SK-N-SH (cell line): ENCODE results near the gene ACSF3. TPM values are rescaled to one million over a fixed set of nuclear protein-coding genes. Genes with fewer than 3 reads are reported as not detected.

Experiments used
- CTCF ChIA-PET: fragments of 300-600, 350-600 bp; formaldehyde crosslinking; extraction: SDS; loops from one replicate; lab custom pipeline; 2021; lab: Yijun Ruan, JAX
- POLR2A ChIA-PET: fragments of 350-600 bp; sonication (Branson Sonifier 250); formaldehyde crosslinking; extraction: SDS; loops from one replicate; lab custom pipeline; 2020; ENCODE audit warnings: antibody characterized with exemption, inconsistent platforms; lab: Yijun Ruan, JAX
- DNase-seq: peaks from one replicate; pipeline ENCODE4 v3.0.0; 2012
- H2AFZ ChIP-seq: fragments of 200-600 bp; sonication (generic); 2 replicates; pipeline ENCODE4 v1.8.1; 2016; ENCODE audit warnings: antibody characterized with exemption, mild to moderate bottlenecking, low read depth
- H3F3A ChIP-seq: fragments of 200-600 bp; sonication (generic); replicated peaks from 2 replicates; pipeline ENCODE3; 2016; ENCODE audit warnings: antibody characterized with exemption, mild to moderate bottlenecking; ENCODE audit not compliant: insufficient read depth
- H3K27ac ChIP-seq, 2 experiments: fragments of 200-500 bp in 1 of 2; fragments of 200-600 bp in 1 of 2; sonication (Bioruptor generic) in 1 of 2; sonication (generic), shearing (Covaris generic) in 1 of 2; 2 replicates each; pipeline versions ENCODE4 v1.5.1 to v1.6.1; 2014 to 2016; ENCODE audit warnings: low read depth in 2 of 2, inconsistent platforms in 1 of 2, low read length in 1 of 2, mild to moderate bottlenecking in 1 of 2, mixed read lengths in 1 of 2
- H3K27me3 ChIP-seq: fragments of 200-600 bp; sonication (generic), shearing (Covaris generic); 2 replicates; pipeline ENCODE4 v1.6.1; 2016; ENCODE audit warnings: mixed run types; ENCODE audit not compliant: insufficient read depth
- H3K36me3 ChIP-seq, 2 experiments: fragments of 200-500 bp in 1 of 2; fragments of 200-600 bp in 1 of 2; sonication (Bioruptor generic) in 1 of 2; sonication (generic) in 1 of 2; replicated peaks in 1 of 2; 2 replicates each; pipeline versions ENCODE3 to v1.5.1; 2014 to 2016; ENCODE audit warnings: low read length in 1 of 2, mild to moderate bottlenecking in 1 of 2; ENCODE audit not compliant: insufficient read depth in 2 of 2, control insufficient read depth in 1 of 2
- H3K4me1 ChIP-seq, 2 experiments: fragments of 200-500 bp in 1 of 2; fragments of 200-600 bp in 1 of 2; sonication (Bioruptor generic) in 1 of 2; sonication (generic), shearing (Covaris generic) in 1 of 2; 2 replicates each; pipeline versions ENCODE4 v1.5.1 to v1.6.1; 2014 to 2016; ENCODE audit warnings: low read depth in 1 of 2, low read length in 1 of 2, mixed run types in 1 of 2; ENCODE audit not compliant: insufficient read depth in 2 of 2, control insufficient read depth in 1 of 2
- H3K4me2 ChIP-seq: fragments of 200-600 bp; sonication (generic), shearing (Covaris generic); 2 replicates; pipeline ENCODE4 v1.6.1; 2017; ENCODE audit warnings: mixed run types
- H3K4me3 ChIP-seq, 2 experiments: fragments of 200-500 bp in 1 of 2; fragments of 200-600 bp in 1 of 2; sonication (Bioruptor generic) in 1 of 2; sonication (generic), shearing (Covaris generic) in 1 of 2; 2 replicates each; pipeline versions ENCODE4 v1.5.1 to v1.8.1; 2014 to 2016; ENCODE audit warnings: low read depth in 2 of 2, inconsistent platforms in 1 of 2, low read length in 1 of 2, mild to moderate bottlenecking in 1 of 2, mixed read lengths in 1 of 2, moderate library complexity in 1 of 2
- H3K79me2 ChIP-seq: fragments of 200-600 bp; sonication (generic); 2 replicates; pipeline ENCODE4 v1.8.1; 2017; ENCODE audit warnings: mild to moderate bottlenecking; ENCODE audit not compliant: insufficient read depth
- H3K9ac ChIP-seq: fragments of 200-600 bp; sonication (generic); 2 replicates; pipeline ENCODE4 v1.6.1; 2017; ENCODE audit warnings: mixed run types
- H3K9me2 ChIP-seq: fragments of 200-600 bp; sonication (generic); 2 replicates; pipeline ENCODE4 v1.6.1; 2017; ENCODE audit warnings: mixed run types
- H3K9me3 ChIP-seq: fragments of 200-600 bp; sonication (generic); 2 replicates; pipeline ENCODE4 v1.6.1; 2017; ENCODE audit warnings: mixed run types, mild to moderate bottlenecking, moderate library complexity
- H4K20me1 ChIP-seq: fragments of 200-600 bp; sonication (generic); 2 replicates; pipeline ENCODE4 v1.6.1; 2017; ENCODE audit warnings: mild to moderate bottlenecking, mixed run types; ENCODE audit not compliant: insufficient read depth
- EP300 ChIP-seq, 2 experiments: IDR thresholded peaks; 2 replicates each; pipeline versions ENCODE4 v1.4.0 to v1.6.1; 2012; ENCODE audit warnings: borderline replicate concordance in 1 of 2, low read depth in 1 of 2, low read length in 1 of 2
- EZH2phosphoT487 ChIP-seq: fragments of 200-600 bp; sonication (generic); IDR thresholded peaks from 2 replicates; pipeline ENCODE4 v1.6.1; 2017; ENCODE audit warnings: low read depth, mixed run types, mild to moderate bottlenecking, antibody characterized with exemption, moderate library complexity, borderline replicate concordance
- FOSL2 ChIP-seq: IDR thresholded peaks from 2 replicates; pipeline ENCODE4 v1.4.0; 2012; ENCODE audit warnings: low read depth, mild to moderate bottlenecking, moderate library complexity, borderline replicate concordance
- NRF1 ChIP-seq: IDR thresholded peaks from 2 replicates; pipeline ENCODE4 v1.6.1; 2012; ENCODE audit warnings: low read depth, mild to moderate bottlenecking, low read length
- RAD21 ChIP-seq: IDR thresholded peaks from 2 replicates; pipeline ENCODE4 v1.6.1; 2012; ENCODE audit warnings: mild to moderate bottlenecking, low read length
- RFX5 ChIP-seq: IDR thresholded peaks from 2 replicates; pipeline ENCODE4 v1.6.1; 2012; ENCODE audit warnings: mild to moderate bottlenecking, improper control_type of control experiment, low read length
- RXRA ChIP-seq: IDR thresholded peaks from 2 replicates; pipeline ENCODE4 v1.4.0; 2012; ENCODE audit warnings: low read depth, mild to moderate bottlenecking, borderline replicate concordance
- SIN3A ChIP-seq: IDR thresholded peaks from 2 replicates; pipeline ENCODE4 v1.6.1; 2012; ENCODE audit warnings: low read depth, mild to moderate bottlenecking, low read length, moderate library complexity, borderline replicate concordance
- TAF1 ChIP-seq: IDR thresholded peaks from 2 replicates; pipeline ENCODE4 v1.6.1; 2012; ENCODE audit warnings: low read depth, mild to moderate bottlenecking, low read length, moderate library complexity, borderline replicate concordance
- TCF12 ChIP-seq: IDR thresholded peaks from 2 replicates; pipeline ENCODE4 v1.4.0; 2012
- YY1 ChIP-seq: IDR thresholded peaks from 2 replicates; pipeline ENCODE4 v1.4.0; 2012; ENCODE audit warnings: low read depth, mild to moderate bottlenecking
- WGBS: methylation state at CpG from one replicate; pipeline ENCODE4 v1.1.6; 2017; ENCODE audit warnings: low lambda C conversion rate; 5-methylcytosine and 5-hydroxymethylcytosine counted together
- polyA plus RNA-seq, 3 experiments: library from polyadenylated mRNA; depleted of rRNA; stranded (reverse); fragments of >200 nt; gene quantifications; 2 replicates each; pipeline ENCODE4 v1.2.3, GENCODE V29; 2012
- TF ChIP-seq, protein P1 (sequence below): fragments of 150-350 bp; IDR thresholded peaks from 2 replicates; pipeline ENCODE4 v1.6.1; 2017; ENCODE audit warnings: antibody characterized with exemption, low read length, low read depth, borderline replicate concordance
- TF ChIP-seq, protein P2 (sequence below): IDR thresholded peaks from 2 replicates; pipeline ENCODE4 v1.4.0; 2012; ENCODE audit warnings: low read depth
- TF ChIP-seq, protein P3 (sequence below): fragments of 200-600 bp; sonication (generic); IDR thresholded peaks from 2 replicates; pipeline ENCODE4 v1.6.1; 2017; ENCODE audit warnings: antibody characterized with exemption, mild to moderate bottlenecking, moderate library complexity
- TF ChIP-seq, protein P4 (sequence below): IDR thresholded peaks from 2 replicates; pipeline ENCODE4 v1.4.0; 2012; ENCODE audit warnings: low read depth, borderline replicate concordance
- TF ChIP-seq, protein P5 (sequence below): IDR thresholded peaks from 2 replicates; pipeline ENCODE4; 2012

The ACSF3 gene
- polyA plus RNA-seq, 1 of the 3 experiments (the other 2 are of a cell fraction): 18.8 TPM

DNA sequence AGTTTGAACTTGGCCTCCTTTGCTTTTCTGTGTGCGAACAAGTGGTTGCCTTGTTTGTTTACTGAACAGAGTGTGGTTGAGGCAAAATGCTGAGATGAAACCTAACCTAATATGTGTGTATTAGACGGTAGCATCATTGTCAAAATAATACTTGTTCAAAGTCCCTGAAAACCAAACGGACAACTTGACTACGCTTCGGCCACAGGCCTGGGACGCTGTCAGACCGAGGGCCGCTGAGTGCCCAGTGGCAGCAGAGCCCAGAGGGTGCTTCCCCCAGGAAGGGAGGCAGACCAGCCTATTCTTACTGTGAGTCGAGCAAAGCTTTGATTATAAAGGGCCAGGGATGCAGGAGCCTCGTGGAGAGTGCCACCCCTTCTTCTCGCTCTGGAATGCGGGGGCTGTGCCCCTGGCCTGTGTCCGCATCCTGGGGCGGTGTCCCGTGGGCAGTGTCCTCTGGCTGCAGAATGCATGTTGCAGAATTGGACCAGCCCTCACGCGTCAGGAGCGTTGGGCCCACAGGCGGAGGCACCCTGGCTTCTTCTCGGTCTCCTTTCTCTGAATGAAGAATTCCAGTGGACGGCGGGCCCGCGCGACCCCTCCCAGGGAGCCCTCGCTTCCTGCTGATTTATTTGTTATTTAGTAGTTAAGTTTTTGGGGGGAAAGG lies 5.2 kb downstream of the ACSF3 start:
- peaks cover 7 to 37% of the 10 kb centered on the region in 2 experiments; a peak in 2 of 4 replicates for H3K4me1 ChIP-seq
- H3K27ac ChIP-seq: peak overlapping the region in 1 of 2 experiments; percentile 28; a peak in 1 of 4 replicates
- no peak for DNase-seq
- CTCF ChIA-PET: interaction anchor here (1.3 to 1.7 kb wide), 3 partner anchors 45 to 283 kb away, joined by 3 to 4 read pairs (median 4); no protein-coding TSS in a partner anchor
- no peaks in the 10 kb centered on the region for H3F3A ChIP-seq
- TF ChIP-seq YY1: no peak
- TF ChIP-seq RAD21: no peak
- TF ChIP-seq RFX5: no peak
- H3K36me3 ChIP-seq: peaks cover 0 to 35% of the 10 kb centered on the region in 2 experiments
- H3K4me3 ChIP-seq: no peak overlapping the region
- H3K79me2 ChIP-seq: peaks cover 47% of the 10 kb centered on the region
- H4K20me1 ChIP-seq: 0 out of 2 replicates have a peak, but pooled peaks cover 8% of the 10 kb centered on the region
- H3K27me3 ChIP-seq: no peaks in the 10 kb centered on the region
- H3K9ac ChIP-seq: no peak overlapping the region
- POLR2A ChIA-PET: no interaction called here
- no peaks in the 10 kb centered on the region for H3K9me2 ChIP-seq
- WGBS: 96% methylated on average over 20 of the region's 26 CpGs
- H3K4me2 ChIP-seq: no peak overlapping the region
- no peaks in the 10 kb centered on the region for H3K9me3 ChIP-seq
- H2AFZ ChIP-seq: no peak overlapping the region

DNA sequence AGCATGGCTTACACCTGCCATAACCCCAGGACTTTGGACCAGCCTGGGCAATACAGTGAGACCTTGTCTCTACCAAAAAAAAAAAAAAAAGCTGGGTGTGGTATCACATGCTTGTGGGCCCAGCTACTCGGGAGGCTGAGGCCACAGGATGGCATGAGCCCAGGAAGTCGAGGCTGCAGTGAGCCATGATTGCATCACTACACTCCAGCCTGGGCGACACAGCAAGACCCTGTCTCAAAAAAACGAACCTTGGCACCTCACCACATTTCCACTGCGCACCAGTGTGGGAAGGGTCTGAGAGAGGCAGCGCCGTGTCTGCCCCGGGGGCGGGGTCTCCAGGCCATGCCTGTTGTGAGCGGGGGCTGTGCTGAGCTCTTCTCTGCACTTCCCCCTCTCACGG lies 6.3 kb downstream of the ACSF3 start:
- POLR2A ChIA-PET: interaction anchor here (0.6 kb wide), 1 partner anchor 14 kb away, joined by 3 read pairs; no protein-coding TSS in a partner anchor
- H3K9me2 ChIP-seq: no peaks in the 10 kb centered on the region
- H3K4me3 ChIP-seq: no peak overlapping the region
- no peaks in the 10 kb centered on the region for H3K27me3 ChIP-seq
- no peaks in the 10 kb centered on the region for H3F3A ChIP-seq
- WGBS: 71% methylated on average over 10 of the region's 11 CpGs
- no peak for DNase-seq
- H3K27ac ChIP-seq: no peak overlapping the region
- H3K36me3 ChIP-seq: peaks cover 0 to 45% of the 10 kb centered on the region in 2 experiments
- no peak overlapping the region for H3K4me2 ChIP-seq
- H4K20me1 ChIP-seq: 0 out of 2 replicates have a peak, but pooled peaks cover 8% of the 10 kb centered on the region
- no peak overlapping the region for H2AFZ ChIP-seq
- peaks cover 37% of the 10 kb centered on the region for H3K79me2 ChIP-seq
- peaks cover 2 to 30% of the 10 kb centered on the region in 2 experiments; a peak in 2 of 4 replicates for H3K4me1 ChIP-seq
- CTCF ChIA-PET: no interaction called here
- no peak overlapping the region for H3K9ac ChIP-seq
- TF ChIP-seq, protein P1, sequence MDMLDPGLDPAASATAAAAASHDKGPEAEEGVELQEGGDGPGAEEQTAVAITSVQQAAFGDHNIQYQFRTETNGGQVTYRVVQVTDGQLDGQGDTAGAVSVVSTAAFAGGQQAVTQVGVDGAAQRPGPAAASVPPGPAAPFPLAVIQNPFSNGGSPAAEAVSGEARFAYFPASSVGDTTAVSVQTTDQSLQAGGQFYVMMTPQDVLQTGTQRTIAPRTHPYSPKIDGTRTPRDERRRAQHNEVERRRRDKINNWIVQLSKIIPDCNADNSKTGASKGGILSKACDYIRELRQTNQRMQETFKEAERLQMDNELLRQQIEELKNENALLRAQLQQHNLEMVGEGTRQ: no peak
- TF ChIP-seq RAD21 (no peak), NRF1 (no peak), TAF1 (no peak), FOSL2 (no peak), TCF12 (no peak), RFX5 (no peak), RXRA (no peak), EZH2phosphoT487 (no peak), SIN3A (no peak), EP300 (IDR thresholded peaks at IDR 0.05; ENCODE audit: borderline replicate concordance in 1 of 2, low read depth in 1 of 2, low read length in 1 of 2) (no peak)
- TF ChIP-seq, protein P2, sequence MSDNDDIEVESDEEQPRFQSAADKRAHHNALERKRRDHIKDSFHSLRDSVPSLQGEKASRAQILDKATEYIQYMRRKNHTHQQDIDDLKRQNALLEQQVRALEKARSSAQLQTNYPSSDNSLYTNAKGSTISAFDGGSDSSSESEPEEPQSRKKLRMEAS: no peak
- TF ChIP-seq, protein P3, sequence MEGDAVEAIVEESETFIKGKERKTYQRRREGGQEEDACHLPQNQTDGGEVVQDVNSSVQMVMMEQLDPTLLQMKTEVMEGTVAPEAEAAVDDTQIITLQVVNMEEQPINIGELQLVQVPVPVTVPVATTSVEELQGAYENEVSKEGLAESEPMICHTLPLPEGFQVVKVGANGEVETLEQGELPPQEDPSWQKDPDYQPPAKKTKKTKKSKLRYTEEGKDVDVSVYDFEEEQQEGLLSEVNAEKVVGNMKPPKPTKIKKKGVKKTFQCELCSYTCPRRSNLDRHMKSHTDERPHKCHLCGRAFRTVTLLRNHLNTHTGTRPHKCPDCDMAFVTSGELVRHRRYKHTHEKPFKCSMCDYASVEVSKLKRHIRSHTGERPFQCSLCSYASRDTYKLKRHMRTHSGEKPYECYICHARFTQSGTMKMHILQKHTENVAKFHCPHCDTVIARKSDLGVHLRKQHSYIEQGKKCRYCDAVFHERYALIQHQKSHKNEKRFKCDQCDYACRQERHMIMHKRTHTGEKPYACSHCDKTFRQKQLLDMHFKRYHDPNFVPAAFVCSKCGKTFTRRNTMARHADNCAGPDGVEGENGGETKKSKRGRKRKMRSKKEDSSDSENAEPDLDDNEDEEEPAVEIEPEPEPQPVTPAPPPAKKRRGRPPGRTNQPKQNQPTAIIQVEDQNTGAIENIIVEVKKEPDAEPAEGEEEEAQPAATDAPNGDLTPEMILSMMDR: no peak
- TF ChIP-seq, protein P4, sequence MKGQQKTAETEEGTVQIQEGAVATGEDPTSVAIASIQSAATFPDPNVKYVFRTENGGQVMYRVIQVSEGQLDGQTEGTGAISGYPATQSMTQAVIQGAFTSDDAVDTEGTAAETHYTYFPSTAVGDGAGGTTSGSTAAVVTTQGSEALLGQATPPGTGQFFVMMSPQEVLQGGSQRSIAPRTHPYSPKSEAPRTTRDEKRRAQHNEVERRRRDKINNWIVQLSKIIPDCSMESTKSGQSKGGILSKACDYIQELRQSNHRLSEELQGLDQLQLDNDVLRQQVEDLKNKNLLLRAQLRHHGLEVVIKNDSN: no peak
- TF ChIP-seq, protein P5, sequence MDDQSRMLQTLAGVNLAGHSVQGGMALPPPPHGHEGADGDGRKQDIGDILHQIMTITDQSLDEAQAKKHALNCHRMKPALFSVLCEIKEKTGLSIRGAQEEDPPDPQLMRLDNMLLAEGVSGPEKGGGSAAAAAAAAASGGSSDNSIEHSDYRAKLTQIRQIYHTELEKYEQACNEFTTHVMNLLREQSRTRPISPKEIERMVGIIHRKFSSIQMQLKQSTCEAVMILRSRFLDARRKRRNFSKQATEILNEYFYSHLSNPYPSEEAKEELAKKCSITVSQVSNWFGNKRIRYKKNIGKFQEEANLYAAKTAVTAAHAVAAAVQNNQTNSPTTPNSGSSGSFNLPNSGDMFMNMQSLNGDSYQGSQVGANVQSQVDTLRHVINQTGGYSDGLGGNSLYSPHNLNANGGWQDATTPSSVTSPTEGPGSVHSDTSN: no peak
- H3K9me3 ChIP-seq: no peaks in the 10 kb centered on the region
